Activated CD8-positive, alpha-beta T cell treated with anti-CD3 and anti-CD28 coated beads for 36 hours (primary cell): ENCODE results near the gene BTBD6. TPM values are rescaled to one million over a fixed set of nuclear protein-coding genes. Genes with fewer than 3 reads are reported as not detected.

Source experiments
- ATAC-seq: fragments of 200-7000 bp; cut with Tn5 transposase; one replicate; pipeline ENCODE4 v1.10.0; 2021; ENCODE audit warnings: mild to moderate bottlenecking, moderate library complexity
- CTCF ChIA-PET: fragments of 350-600 bp; sonication (Branson Sonifier 250); formaldehyde crosslinking; loops from one replicate; lab custom pipeline; 2021; ENCODE audit warnings: antibody characterized with exemption; lab: Charles Lee
- POLR2A ChIA-PET: fragments of 350-600 bp; sonication (Branson Sonifier 250); formaldehyde crosslinking; loops from one replicate; lab custom pipeline; 2021; ENCODE audit warnings: antibody characterized with exemption; lab: Charles Lee
- DNase-seq: peaks from one replicate; pipeline ENCODE4 v3.0.0-alpha.2; 2020
- H3K27ac Mint-ChIP-seq: one replicate; pipeline ENCODE4 v1.8.0; 2021; ENCODE audit warnings: mild to moderate bottlenecking, mixed read lengths
- H3K27me3 Mint-ChIP-seq: one replicate; pipeline ENCODE4 v1.8.0; 2021; ENCODE audit warnings: mixed read lengths
- H3K36me3 Mint-ChIP-seq: one replicate; pipeline ENCODE4 v1.8.0; 2021; ENCODE audit warnings: low read depth, mixed read lengths
- H3K4me1 Mint-ChIP-seq: one replicate; pipeline ENCODE4 v1.8.0; 2021; ENCODE audit warnings: low read depth, mixed read lengths
- H3K4me3 Mint-ChIP-seq: one replicate; pipeline ENCODE4 v1.8.0; 2021; ENCODE audit warnings: mild to moderate bottlenecking, moderate library complexity, mixed read lengths
- H3K9me3 Mint-ChIP-seq: one replicate; pipeline ENCODE4 v1.8.0; 2021; ENCODE audit warnings: mixed read lengths
- CTCF ChIP-seq: fragments of 200-600 bp; IDR thresholded peaks from one replicate; pipeline ENCODE4 v1.8.0; 2022; ENCODE audit warnings: antibody characterized with exemption, mild to moderate bottlenecking
- intact Hi-C: fragments of 100-400 bp; cut with micrococcal nuclease; formaldehyde crosslinking; loops from one replicate; pipeline ENCODE4 v1.10.0; 2022
- total RNA-seq, 2 experiments: library from RNA; stranded (reverse); gene quantifications; one replicate each; pipeline ENCODE4 v1.2.3, GENCODE V29; 2021

The BTBD6 gene
- total RNA-seq, 2 experiments from 2014 or later = 24.7 to 26.7 TPM

- H3K27me3 Mint-ChIP-seq = no peaks in the 10 kb centered on the region
- no peak overlapping the region for H3K4me3 Mint-ChIP-seq
- ATAC-seq = no peak
- H3K4me1 Mint-ChIP-seq = no peaks in the 10 kb centered on the region
- ChIA-PET CTCF (interaction anchor here (0.7 kb wide), 1 partner anchor 166 kb away, joined by 3 read pairs; no protein-coding TSS in a partner anchor), POLR2A (no interaction called here)
- no peaks in the 10 kb centered on the region for H3K9me3 Mint-ChIP-seq
- H3K27ac Mint-ChIP-seq = no peak overlapping the region
- no peaks in the 10 kb centered on the region for H3K36me3 Mint-ChIP-seq
- intact Hi-C loops = no loop called here
- DNase-seq = no peak
- no peak for TF ChIP-seq CTCF
These were observed 8.1 kb downstream of the BTBD6 start for GRCh38 chr14:105256292-105256960.

GRCh38 chr14:105257464-105257863 lies 9.1 kb downstream of the BTBD6 start:
- Mint-ChIP-seq H3K4me1 (no peaks in the 10 kb centered on the region), H3K4me3 (no peak overlapping the region), H3K36me3 (no peaks in the 10 kb centered on the region), H3K9me3 (no peaks in the 10 kb centered on the region), H3K27ac (no peak overlapping the region), H3K27me3 (no peaks in the 10 kb centered on the region)
- CTCF ChIA-PET = no interaction called here
- no peak for TF ChIP-seq CTCF
- POLR2A ChIA-PET = no interaction called here
- intact Hi-C loops = no loop called here
- ATAC-seq (no peak), DNase-seq (no peak)

- H3K36me3 Mint-ChIP-seq = peaks cover 1% of the 10 kb centered on the region
- no peaks in the 10 kb centered on the region for H3K4me1 Mint-ChIP-seq
- ChIA-PET POLR2A (interaction anchor here (1.3 kb wide), 1 partner anchor 13 kb away, joined by 4 read pairs; no protein-coding TSS in a partner anchor), CTCF (interaction anchor here (0.7 to 1.3 kb wide), 2 partner anchors 14 to 168 kb away, joined by 3 read pairs; no protein-coding TSS in a partner anchor)
- ATAC-seq (no peak), DNase-seq (no peak)
- no peak overlapping the region for H3K27ac Mint-ChIP-seq
- no peak overlapping the region for H3K4me3 Mint-ChIP-seq
- H3K9me3 Mint-ChIP-seq = no peaks in the 10 kb centered on the region
- TF ChIP-seq CTCF = no peak
- intact Hi-C loops = no loop called here
- no peaks in the 10 kb centered on the region for H3K27me3 Mint-ChIP-seq
These were observed 10.5 kb downstream of the BTBD6 start for GRCh38 chr14:105258846-105259245.

- TF ChIP-seq CTCF = no peak
- Mint-ChIP-seq H3K27me3 (no peaks in the 10 kb centered on the region), H3K9me3 (no peaks in the 10 kb centered on the region), H3K4me1 (no peaks in the 10 kb centered on the region), H3K27ac (no peak overlapping the region), H3K36me3 (peaks cover 7% of the 10 kb centered on the region), H3K4me3 (no peak overlapping the region)
- POLR2A ChIA-PET = interaction anchor here (0.9 kb wide), 1 partner anchor 12 kb away, joined by 3 read pairs; no protein-coding TSS in a partner anchor
- intact Hi-C loops = no loop called here
- no peak for ATAC-seq
- DNase-seq = no peak
- CTCF ChIA-PET = interaction anchor here (1.2 kb wide), 1 partner anchor 91 kb away, joined by 3 read pairs; no protein-coding TSS in a partner anchor
These were observed 12.6 kb downstream of the BTBD6 start for GRCh38 chr14:105260959-105261358.

GRCh38 chr14:105261781-105262180 lies 13.4 kb downstream of the BTBD6 start:
- H3K4me3 Mint-ChIP-seq = no peak overlapping the region
- CTCF ChIA-PET = no interaction called here
- no peak for TF ChIP-seq CTCF
- no peak for DNase-seq
- POLR2A ChIA-PET = interaction anchor here (0.6 kb wide), 1 partner anchor 449 kb away, joined by 3 read pairs; no protein-coding TSS in a partner anchor
- no peaks in the 10 kb centered on the region for H3K4me1 Mint-ChIP-seq
- H3K36me3 Mint-ChIP-seq = peaks cover 7% of the 10 kb centered on the region
- ATAC-seq = no peak
- no peaks in the 10 kb centered on the region for H3K9me3 Mint-ChIP-seq
- no peak overlapping the region for H3K27ac Mint-ChIP-seq
- intact Hi-C loops = no loop called here
- no peaks in the 10 kb centered on the region for H3K27me3 Mint-ChIP-seq
